OCI-LY1 (cell line): ENCODE data around the gene EIPR1.

ENCODE experiments used
- CTCF ChIP-seq: fragments of 200-600 bp; sonication (generic), shearing (Covaris generic); IDR thresholded peaks from 2 replicates; pipeline ENCODE4 v1.5.1; 2017; ENCODE audit warnings: mild to moderate bottlenecking, antibody characterized with exemption, low read length, moderate library complexity, mixed read lengths
- EZH2 ChIP-seq: fragments of 200-600 bp; sonication (generic), shearing (Covaris generic); IDR thresholded peaks from 2 replicates; pipeline ENCODE4 v1.8.0; 2017; ENCODE audit warnings: borderline replicate concordance, mixed run types, mild to moderate bottlenecking, antibody characterized with exemption, low read length, moderate library complexity, mixed read lengths

- TF ChIP-seq CTCF (no peak), EZH2 (no peak)
Measured at GRCh38 chr2:3289171-3289515, 88.5 kb downstream of the EIPR1 start.
